ENCODE measurements around the gene CMYA5.

- TF ChIP-seq POLR2AphosphoS5 (IDR thresholded peaks at IDR 0.05; ENCODE audit: borderline replicate concordance, low read depth, low read length) (no peak), EZH2 (IDR thresholded peaks at IDR 0.05) (no peak)
Observed at GRCh38 chr5:79694652-79695051, 5.0 kb downstream of the CMYA5 start.

Measured in SK-N-MC (cell line).